Smooth muscle cell (in vitro differentiated cells): ENCODE results near the gene CDKN3. TPM values are rescaled to one million over a fixed set of nuclear protein-coding genes. Genes with fewer than 3 reads are reported as not detected.

Experiments
- DNase-seq: peaks from one replicate; lab custom pipeline; 2025; ENCODE audit not compliant: unreplicated experiment; lab: John Stamatoyannopoulos, UW
- H2AFZ ChIP-seq: fragments of 200-600 bp; sonication (generic); 2 replicates; pipeline ENCODE4 v1.6.0; 2016; ENCODE audit warnings: antibody characterized with exemption, low read depth, mild to moderate bottlenecking
- H3F3A ChIP-seq: fragments of 200-600 bp; sonication (generic); 2 replicates; pipeline ENCODE4 v1.6.0; 2017; ENCODE audit warnings: antibody characterized with exemption, low read depth
- H3K27ac ChIP-seq: fragments of 200-600 bp; sonication (generic); 2 replicates; pipeline ENCODE4 v1.5.1; 2016; ENCODE audit warnings: low read depth, mild to moderate bottlenecking
- H3K27me3 ChIP-seq: fragments of 200-600 bp; sonication (generic); 2 replicates; pipeline ENCODE4 v1.6.1; 2016; ENCODE audit warnings: low read depth, mild to moderate bottlenecking
- H3K36me3 ChIP-seq: fragments of 200-600 bp; sonication (generic); 2 replicates; pipeline ENCODE4 v1.5.1; 2016; ENCODE audit warnings: low read depth
- H3K4me1 ChIP-seq: fragments of 200-600 bp; sonication (generic); 2 replicates; pipeline ENCODE4 v1.5.1; 2016; ENCODE audit warnings: low read depth
- H3K4me2 ChIP-seq: fragments of 200-600 bp; sonication (generic); 2 replicates; pipeline ENCODE4 v1.6.0; 2016; ENCODE audit warnings: mild to moderate bottlenecking
- H3K4me3 ChIP-seq: fragments of 200-600 bp; sonication (generic); 2 replicates; pipeline ENCODE4 v1.5.1; 2016; ENCODE audit warnings: mild to moderate bottlenecking
- H3K79me2 ChIP-seq: fragments of 200-600 bp; sonication (generic); 2 replicates; pipeline ENCODE4 v1.6.0; 2016; ENCODE audit warnings: low read depth, mild to moderate bottlenecking
- H3K9ac ChIP-seq: fragments of 200-600 bp; sonication (generic); 2 replicates; pipeline ENCODE4 v1.6.0; 2016; ENCODE audit warnings: low read depth
- H3K9me3 ChIP-seq: fragments of 200-600 bp; sonication (generic); replicated peaks from 2 replicates; pipeline ENCODE4 v1.5.1; 2016; ENCODE audit warnings: low read depth
- H4K20me1 ChIP-seq: fragments of 200-600 bp; sonication (generic); 2 replicates; pipeline ENCODE4 v1.6.0; 2016; ENCODE audit warnings: low read depth
- WGBS: methylation state at CpG from one replicate; pipeline ENCODE4 v1.1.7; 2016; ENCODE audit warnings: low lambda C conversion rate; 5-methylcytosine and 5-hydroxymethylcytosine counted together
- polyA plus RNA-seq: library from polyadenylated mRNA; unstranded; fragments of >200 nt; fragmentation: Nextera tagmentation; extraction: Ambion mirVana; gene quantifications from 2 replicates; pipeline ENCODE4 v1.2.1, GENCODE V29; 2016
- total RNA-seq: library from RNA; depleted of rRNA; stranded (reverse); fragments of >200 nt; gene quantifications from 2 replicates; pipeline ENCODE4 v1.2.3, GENCODE V29; 2014
- TF ChIP-seq, protein P1 (sequence below): fragments of 200-600 bp; sonication (generic); IDR thresholded peaks from 2 replicates; pipeline ENCODE4 v1.5.1; 2017; ENCODE audit warnings: borderline replicate concordance, mild to moderate bottlenecking, antibody characterized with exemption; ENCODE audit not compliant: insufficient read depth, poor library complexity, severe bottlenecking

The CDKN3 gene
- total and polyA plus RNA-seq, 2 experiments from 2014 or later: 18.6 to 22.1 TPM

DNA sequence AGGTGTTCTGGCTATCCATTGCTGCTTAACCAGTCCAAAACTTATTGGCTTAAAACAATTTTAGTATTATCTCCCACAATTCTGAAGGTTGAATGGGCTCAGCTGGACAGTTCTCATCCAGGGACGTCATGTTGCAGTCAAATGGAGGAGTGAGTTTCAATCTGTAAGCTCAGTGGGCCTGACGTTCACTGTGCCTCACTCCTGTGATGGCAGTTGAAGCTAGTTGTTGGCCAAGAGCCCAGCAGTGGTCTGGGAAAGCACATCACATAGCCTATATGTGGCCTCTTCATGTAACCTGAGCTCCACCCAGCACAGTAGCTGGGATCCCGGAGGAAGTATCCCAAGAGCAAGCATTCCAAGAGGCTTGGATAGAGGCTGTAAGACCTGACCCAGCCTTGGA is 40.6 kb upstream of the CDKN3 start:
- Histone ChIP-seq H3F3A (no peaks in the 10 kb centered on the region), H3K27ac (no peak overlapping the region), H3K4me3 (no peak overlapping the region), H2AFZ (no peak overlapping the region), H3K4me2 (no peak overlapping the region), H3K9me3 (no peaks in the 10 kb centered on the region), H3K9ac (no peak overlapping the region), H3K27me3 (no peaks in the 10 kb centered on the region), H3K4me1 (peaks cover 10% of the 10 kb centered on the region), H3K79me2 (no peaks in the 10 kb centered on the region), H4K20me1 (no peaks in the 10 kb centered on the region), H3K36me3 (no peaks in the 10 kb centered on the region)
- TF ChIP-seq, protein P1, sequence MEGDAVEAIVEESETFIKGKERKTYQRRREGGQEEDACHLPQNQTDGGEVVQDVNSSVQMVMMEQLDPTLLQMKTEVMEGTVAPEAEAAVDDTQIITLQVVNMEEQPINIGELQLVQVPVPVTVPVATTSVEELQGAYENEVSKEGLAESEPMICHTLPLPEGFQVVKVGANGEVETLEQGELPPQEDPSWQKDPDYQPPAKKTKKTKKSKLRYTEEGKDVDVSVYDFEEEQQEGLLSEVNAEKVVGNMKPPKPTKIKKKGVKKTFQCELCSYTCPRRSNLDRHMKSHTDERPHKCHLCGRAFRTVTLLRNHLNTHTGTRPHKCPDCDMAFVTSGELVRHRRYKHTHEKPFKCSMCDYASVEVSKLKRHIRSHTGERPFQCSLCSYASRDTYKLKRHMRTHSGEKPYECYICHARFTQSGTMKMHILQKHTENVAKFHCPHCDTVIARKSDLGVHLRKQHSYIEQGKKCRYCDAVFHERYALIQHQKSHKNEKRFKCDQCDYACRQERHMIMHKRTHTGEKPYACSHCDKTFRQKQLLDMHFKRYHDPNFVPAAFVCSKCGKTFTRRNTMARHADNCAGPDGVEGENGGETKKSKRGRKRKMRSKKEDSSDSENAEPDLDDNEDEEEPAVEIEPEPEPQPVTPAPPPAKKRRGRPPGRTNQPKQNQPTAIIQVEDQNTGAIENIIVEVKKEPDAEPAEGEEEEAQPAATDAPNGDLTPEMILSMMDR: no peak
- no peak for DNase-seq
- 68% methylated on average over 3 of the region's 3 CpGs for WGBS

DNA sequence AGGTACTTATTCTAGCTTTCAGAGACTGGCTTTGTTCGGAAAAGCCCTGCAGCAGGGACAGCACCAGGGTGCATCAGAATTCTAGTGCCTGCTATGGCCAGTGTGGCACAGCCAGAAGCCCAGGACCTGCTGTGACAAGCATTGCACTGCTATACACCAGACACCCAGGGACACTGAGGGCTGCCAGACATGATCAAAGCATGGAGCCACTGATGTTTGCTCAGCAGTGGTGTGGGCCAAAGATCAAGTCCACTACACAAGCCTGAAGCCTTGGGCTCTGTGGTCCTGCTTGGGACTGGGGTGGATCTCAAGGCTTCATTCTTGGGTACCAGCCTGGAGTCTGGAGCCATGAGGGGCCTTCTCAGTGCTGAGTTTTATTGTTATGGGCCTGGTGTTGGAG is 36.1 kb upstream of the CDKN3 start:
- Histone ChIP-seq H3K36me3 (no peaks in the 10 kb centered on the region), H3K4me2 (no peak overlapping the region), H4K20me1 (no peaks in the 10 kb centered on the region), H3K9me3 (no peaks in the 10 kb centered on the region), H3K4me3 (no peak overlapping the region), H3K9ac (no peak overlapping the region), H3K27ac (no peak overlapping the region), H2AFZ (no peak overlapping the region), H3K27me3 (no peaks in the 10 kb centered on the region), H3K4me1 (peaks cover 20% of the 10 kb centered on the region), H3K79me2 (no peaks in the 10 kb centered on the region), H3F3A (no peaks in the 10 kb centered on the region)
- DNase-seq: no peak
- TF ChIP-seq, protein P1: no peak
- WGBS: 92% methylated on average over 1 of the region's 1 CpG

DNA sequence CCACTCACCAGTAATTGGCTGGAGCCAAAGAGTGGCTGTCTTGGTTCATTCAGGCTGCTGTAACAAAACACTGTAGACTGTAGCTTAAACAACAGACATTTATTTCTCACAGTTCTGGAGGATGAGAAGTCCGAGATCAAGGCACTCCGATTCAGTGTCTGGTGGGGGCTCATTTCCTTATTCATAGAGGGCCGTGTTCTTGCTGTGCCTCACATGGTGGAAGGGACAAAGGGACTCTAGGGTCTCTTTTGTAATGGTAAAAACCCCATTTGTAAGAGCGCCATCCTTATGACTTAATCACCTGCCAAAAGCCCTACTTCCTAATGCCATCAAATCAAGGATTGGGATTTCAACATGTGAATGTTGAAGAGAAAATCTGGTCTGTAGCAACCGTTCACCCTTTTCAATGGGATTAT is 34.7 kb upstream of the CDKN3 start:
- peaks cover 20% of the 10 kb centered on the region for H3K4me1 ChIP-seq
- no peak overlapping the region for H3K4me3 ChIP-seq
- no peaks in the 10 kb centered on the region for H3K79me2 ChIP-seq
- no peaks in the 10 kb centered on the region for H3K36me3 ChIP-seq
- no peak overlapping the region for H2AFZ ChIP-seq
- no peak overlapping the region for H3K27ac ChIP-seq
- DNase-seq: no peak
- no peaks in the 10 kb centered on the region for H3K9me3 ChIP-seq
- WGBS: 66% methylated on average over 5 of the region's 5 CpGs
- TF ChIP-seq, protein P1: no peak
- no peak overlapping the region for H3K9ac ChIP-seq
- no peaks in the 10 kb centered on the region for H3F3A ChIP-seq
- H4K20me1 ChIP-seq: no peaks in the 10 kb centered on the region
- H3K4me2 ChIP-seq: no peak overlapping the region
- no peaks in the 10 kb centered on the region for H3K27me3 ChIP-seq

DNA sequence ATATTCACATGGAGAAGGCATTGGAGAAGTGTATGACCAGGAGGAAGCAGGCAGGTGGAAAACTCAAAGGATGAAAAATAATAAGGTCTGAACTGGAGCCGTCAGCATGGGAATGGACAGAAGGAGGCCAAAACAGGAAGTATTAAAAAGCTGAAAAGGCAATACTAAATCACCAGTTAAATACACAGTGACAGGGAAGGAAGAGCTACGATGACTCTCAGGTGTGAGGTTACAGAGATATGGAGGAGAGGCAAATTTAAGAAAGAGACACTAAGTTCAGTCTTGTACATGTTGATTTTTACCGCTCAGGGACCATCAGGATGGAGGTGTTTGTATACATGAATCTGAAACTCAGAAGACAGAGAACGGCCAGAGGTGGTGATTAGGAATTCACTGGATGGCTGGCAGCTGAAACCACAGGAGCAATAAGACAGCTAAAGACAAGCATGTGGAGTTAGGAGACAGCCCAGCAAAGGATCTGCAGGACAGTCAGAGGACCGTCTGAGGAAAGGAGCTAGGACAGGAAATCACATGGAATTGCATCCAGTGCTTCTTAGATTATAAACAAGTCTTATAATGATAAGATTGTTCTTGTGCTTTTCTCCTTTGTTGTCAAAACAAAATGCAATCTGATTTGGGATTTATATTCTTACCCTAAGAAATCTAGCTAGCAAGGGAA is 33.9 kb upstream of the CDKN3 start:
- Histone ChIP-seq H2AFZ (no peak overlapping the region), H3K79me2 (no peaks in the 10 kb centered on the region), H3F3A (no peaks in the 10 kb centered on the region), H3K4me1 (peaks cover 20% of the 10 kb centered on the region), H3K4me3 (no peak overlapping the region), H4K20me1 (no peaks in the 10 kb centered on the region), H3K36me3 (no peaks in the 10 kb centered on the region), H3K9ac (no peak overlapping the region), H3K4me2 (peak overlapping the region; percentile 21), H3K27me3 (no peaks in the 10 kb centered on the region), H3K9me3 (no peaks in the 10 kb centered on the region), H3K27ac (no peak overlapping the region)
- TF ChIP-seq, protein P1: no peak
- 42% methylated on average over 5 of the region's 5 CpGs for WGBS
- no peak for DNase-seq
